H9 (cell line): Measurements from ENCODE around the gene SLC34A1. TPM values are rescaled to one million over a fixed set of nuclear protein-coding genes. Genes with fewer than 3 reads are reported as not detected.
A peak's percentile ranks its signal among the peaks of the same experiment; 100 is the strongest.

Experiments used
- DNase-seq: peaks from one replicate; pipeline ENCODE4 v3.0.0-alpha.2; 2017
- H2AFZ ChIP-seq: one replicate; pipeline ENCODE4 v1.6.1; 2013; ENCODE audit warnings: mild to moderate bottlenecking, low read length, control low read depth, moderate library complexity
- H2AK5ac ChIP-seq: 2 replicates; pipeline ENCODE4 v1.6.1; 2013; ENCODE audit warnings: low read length, control low read depth, mixed read lengths; ENCODE audit not compliant: insufficient read length
- H2BK120ac ChIP-seq: one replicate; pipeline ENCODE4 v1.6.1; 2013; ENCODE audit warnings: low read depth, mild to moderate bottlenecking, low read length, control low read depth, inconsistent platforms; ENCODE audit not compliant: poor library complexity, severe bottlenecking
- H2BK12ac ChIP-seq: 2 replicates; pipeline ENCODE4 v1.6.1; 2013; ENCODE audit warnings: low read length, control low read depth, mixed read lengths, low read depth; ENCODE audit not compliant: insufficient read length
- H2BK15ac ChIP-seq: 2 replicates; pipeline ENCODE4 v1.6.1; 2013; ENCODE audit warnings: low read depth, low read length, control low read depth
- H2BK20ac ChIP-seq: one replicate; pipeline ENCODE4 v1.6.1; 2013; ENCODE audit warnings: low read depth, mild to moderate bottlenecking, low read length, control low read depth, inconsistent platforms; ENCODE audit not compliant: poor library complexity, severe bottlenecking
- H2BK5ac ChIP-seq: 2 replicates; pipeline ENCODE4 v1.6.1; 2013; ENCODE audit warnings: low read length, control low read depth, mixed read lengths; ENCODE audit not compliant: insufficient read length
- H3K14ac ChIP-seq: 2 replicates; pipeline ENCODE4 v1.6.1; 2013; ENCODE audit warnings: low read length, control low read depth; ENCODE audit not compliant: insufficient read depth
- H3K18ac ChIP-seq: 2 replicates; pipeline ENCODE4 v1.6.1; 2013; ENCODE audit warnings: low read depth, mild to moderate bottlenecking, mixed read lengths, low read length, control low read depth; ENCODE audit not compliant: insufficient read length
- H3K23ac ChIP-seq: 2 replicates; pipeline ENCODE4 v1.6.1; 2013; ENCODE audit warnings: low read length, control low read depth, mixed read lengths, low read depth; ENCODE audit not compliant: insufficient read length
- H3K23me2 ChIP-seq: 2 replicates; pipeline ENCODE4 v1.6.1; 2013; ENCODE audit warnings: low read depth, mild to moderate bottlenecking, mixed read lengths, low read length, control low read depth; ENCODE audit not compliant: insufficient read length, poor library complexity, severe bottlenecking
- H3K27ac ChIP-seq: 2 replicates; pipeline ENCODE4 v1.5.1; 2013; ENCODE audit warnings: low read length, control low read depth, mixed read lengths, low read depth; ENCODE audit not compliant: insufficient read length
- H3K27me3 ChIP-seq: 2 replicates; pipeline ENCODE4 v1.6.1; 2013; ENCODE audit warnings: low read length, control low read depth, inconsistent platforms; ENCODE audit not compliant: insufficient read depth
- H3K4ac ChIP-seq: 2 replicates; pipeline ENCODE4 v1.6.1; 2013; ENCODE audit warnings: low read depth, mild to moderate bottlenecking, control low read depth, inconsistent platforms, low read length, moderate library complexity
- H3K4me1 ChIP-seq: 2 replicates; pipeline ENCODE4 v1.6.1; 2013; ENCODE audit warnings: low read length, control low read depth, inconsistent platforms; ENCODE audit not compliant: insufficient read depth
- H3K4me2 ChIP-seq: 2 replicates; pipeline ENCODE4 v1.6.1; 2013; ENCODE audit warnings: low read length, control low read depth, mixed read lengths; ENCODE audit not compliant: insufficient read length, insufficient read depth
- H3K56ac ChIP-seq: 2 replicates; pipeline ENCODE4 v1.6.1; 2013; ENCODE audit warnings: low read depth, mild to moderate bottlenecking, mixed read lengths, low read length, control low read depth; ENCODE audit not compliant: insufficient read length
- H3K79me1 ChIP-seq: 2 replicates; pipeline ENCODE4 v1.6.1; 2013; ENCODE audit warnings: low read depth, mild to moderate bottlenecking, moderate library complexity, low read length, control low read depth, inconsistent platforms; ENCODE audit not compliant: insufficient read depth, poor library complexity, severe bottlenecking
- H3K79me2 ChIP-seq: 2 replicates; pipeline ENCODE4 v1.6.1; 2013; ENCODE audit warnings: low read length, control low read depth, inconsistent platforms; ENCODE audit not compliant: insufficient read depth
- H3K9ac ChIP-seq: 2 replicates; pipeline ENCODE4 v1.6.1; 2013; ENCODE audit warnings: low read length, control low read depth, mixed read lengths; ENCODE audit not compliant: insufficient read length; ENCODE audit errors: extremely low read depth
- H3K9me3 ChIP-seq: one replicate; pipeline ENCODE4 v1.6.1; 2013; ENCODE audit warnings: low read depth, low read length, inconsistent platforms; ENCODE audit not compliant: control insufficient read depth
- H3T11ph ChIP-seq: one replicate; pipeline ENCODE4 v1.6.1; 2013; ENCODE audit warnings: mild to moderate bottlenecking, low read length, control low read depth, inconsistent platforms
- H4K20me1 ChIP-seq: one replicate; pipeline ENCODE4 v1.6.1; 2013; ENCODE audit not compliant: control insufficient read depth, insufficient read length, insufficient read depth
- H4K5ac ChIP-seq: 2 replicates; pipeline ENCODE4 v1.6.1; 2013; ENCODE audit warnings: low read depth, mild to moderate bottlenecking, mixed read lengths, low read length, control low read depth; ENCODE audit not compliant: insufficient read length
- H4K8ac ChIP-seq: replicated peaks from 2 replicates; pipeline ENCODE4 v1.6.1; 2013; ENCODE audit warnings: low read length, control low read depth, mixed read lengths, low read depth; ENCODE audit not compliant: insufficient read length
- H4K91ac ChIP-seq: 2 replicates; pipeline ENCODE4 v1.6.1; 2013; ENCODE audit warnings: low read depth, mild to moderate bottlenecking, moderate library complexity, mixed read lengths, low read length, control low read depth; ENCODE audit not compliant: insufficient read length
- H3K27ac Mint-ChIP-seq, 3 experiments: 2 replicates in 2 of 3; 3 replicates in 1 of 3; pipeline ENCODE4 v1.8.0; 2020 to 2021; ENCODE audit warnings: mixed read lengths in 3 of 3, mild to moderate bottlenecking in 1 of 3, moderate library complexity in 1 of 3
- H3K27me3 Mint-ChIP-seq: 2 replicates; pipeline ENCODE4 v1.8.0; 2021; ENCODE audit warnings: low read depth, mild to moderate bottlenecking, moderate library complexity, mixed read lengths
- H3K36me3 Mint-ChIP-seq, 3 experiments: 2 replicates in 2 of 3; 3 replicates in 1 of 3; pipeline ENCODE4 v1.8.0; 2020 to 2021; ENCODE audit warnings: low read depth in 3 of 3, mixed read lengths in 3 of 3; ENCODE audit not compliant: insufficient read depth in 1 of 3
- H3K4me1 Mint-ChIP-seq, 2 experiments: 2 replicates each; pipeline ENCODE4 v1.8.0; 2020; ENCODE audit warnings: mixed read lengths in 2 of 2
- H3K4me3 Mint-ChIP-seq, 2 experiments: 2 replicates in 1 of 2; 3 replicates in 1 of 2; pipeline ENCODE4 v1.8.0; 2020 to 2021; ENCODE audit warnings: mild to moderate bottlenecking in 2 of 2, mixed read lengths in 2 of 2, moderate library complexity in 1 of 2
- H3K9me3 Mint-ChIP-seq, 2 experiments: 2 replicates in 1 of 2; 3 replicates in 1 of 2; pipeline ENCODE4 v1.8.0; 2020; ENCODE audit warnings: mild to moderate bottlenecking in 2 of 2, mixed read lengths in 2 of 2, moderate library complexity in 1 of 2
- CTCF ChIP-seq: fragments of 200-600 bp; sonication (generic); conservative IDR thresholded peaks from 3 replicates; pipeline ENCODE4 v1.8.0; 2021; ENCODE audit warnings: antibody characterized with exemption, mild to moderate bottlenecking
- WGBS: extraction: QIAGEN DNeasy Blood & Tissue Kit; methylation state at CpG from one replicate; pipeline ENCODE4 v1.1.7; 2013; ENCODE audit warnings: missing lambda C conversion rate, low lambda C conversion rate, mixed read lengths; ENCODE audit not compliant: insufficient read length; ENCODE audit errors: extremely low coverage; 5-methylcytosine and 5-hydroxymethylcytosine counted together
- total RNA-seq: library from RNA; stranded (reverse); gene quantifications from 2 replicates; pipeline ENCODE4 v1.2.1, GENCODE V29; 2021

SLC34A1 gene
- total RNA-seq, 1 experiment from 2014 or later, result not detected

- H3K23me2 ChIP-seq, result peaks cover 9% of the 10 kb centered on the region
- H4K20me1 ChIP-seq, result no peaks in the 10 kb centered on the region
- no peak overlapping the region for H2BK20ac ChIP-seq
- H3K56ac ChIP-seq, result no peak overlapping the region
- H3K9ac ChIP-seq, result no peak overlapping the region
- no peak overlapping the region for H2BK120ac ChIP-seq
- no peaks in the 10 kb centered on the region for H3K27me3 ChIP-seq
- H2AFZ ChIP-seq, result no peak overlapping the region
- no peak overlapping the region for H4K5ac ChIP-seq
- H4K8ac ChIP-seq, result no peak overlapping the region
- peak; percentile 83 for DNase-seq
- H4K91ac ChIP-seq, result no peak overlapping the region
- no peaks in the 10 kb centered on the region for H3K79me2 ChIP-seq
- no peaks in the 10 kb centered on the region for H3K9me3 Mint-ChIP-seq
- peak overlapping the region; percentile 37 for H3K4me2 ChIP-seq
- no peak overlapping the region for H2BK12ac ChIP-seq
- H3K14ac ChIP-seq, result no peak overlapping the region
- no peak overlapping the region for H2AK5ac ChIP-seq
- peaks cover 33% of the 10 kb centered on the region for H3K27me3 Mint-ChIP-seq
- H3K4me1 ChIP-seq, result peaks cover 9% of the 10 kb centered on the region; the same call in 1 of the 2 replicates
- peak overlapping the region; percentile 71 to 81 for H3K4me3 Mint-ChIP-seq
- WGBS, result no CpG with 5 or more reads among the region's 59 CpGs
- H3K9me3 ChIP-seq, result no peaks in the 10 kb centered on the region
- no peak for TF ChIP-seq CTCF
- H3K79me1 ChIP-seq, result no peaks in the 10 kb centered on the region
- H2BK5ac ChIP-seq, result no peak overlapping the region
- H2BK15ac ChIP-seq, result no peak overlapping the region
- no peak overlapping the region for H3K23ac ChIP-seq
- H3K18ac ChIP-seq, result peak overlapping the region; percentile 6
- no peak overlapping the region for H3K4ac ChIP-seq
- no peak overlapping the region for H3T11ph ChIP-seq
- H3K4me1 Mint-ChIP-seq, result peaks cover 23 to 41% of the 10 kb centered on the region in 2 experiments
- H3K27ac ChIP-seq, result no peak overlapping the region
- no peak overlapping the region; a peak in 1 of 7 replicates for H3K27ac Mint-ChIP-seq
- no peaks in the 10 kb centered on the region for H3K36me3 Mint-ChIP-seq
These were observed 21.4 kb upstream of the SLC34A1 start for GRCh38 chr5:177362610-177363507.
